H9 (cell line): ENCODE measurements around the gene ABHD5. TPM values are rescaled to one million over a fixed set of nuclear protein-coding genes. Genes with fewer than 3 reads are reported as not detected.
A peak's percentile ranks its signal among the peaks of the same experiment; 100 is the strongest.

Experiments used
- DNase-seq: peaks from one replicate; pipeline ENCODE4 v3.0.0-alpha.2; 2017
- H2AFZ ChIP-seq: one replicate; pipeline ENCODE4 v1.6.1; 2013; ENCODE audit warnings: mild to moderate bottlenecking, low read length, control low read depth, moderate library complexity
- H2AK5ac ChIP-seq: 2 replicates; pipeline ENCODE4 v1.6.1; 2013; ENCODE audit warnings: low read length, control low read depth, mixed read lengths; ENCODE audit not compliant: insufficient read length
- H2BK120ac ChIP-seq: one replicate; pipeline ENCODE4 v1.6.1; 2013; ENCODE audit warnings: low read depth, mild to moderate bottlenecking, low read length, control low read depth, inconsistent platforms; ENCODE audit not compliant: poor library complexity, severe bottlenecking
- H2BK12ac ChIP-seq: 2 replicates; pipeline ENCODE4 v1.6.1; 2013; ENCODE audit warnings: low read length, control low read depth, mixed read lengths, low read depth; ENCODE audit not compliant: insufficient read length
- H2BK15ac ChIP-seq: 2 replicates; pipeline ENCODE4 v1.6.1; 2013; ENCODE audit warnings: low read depth, low read length, control low read depth
- H2BK20ac ChIP-seq: one replicate; pipeline ENCODE4 v1.6.1; 2013; ENCODE audit warnings: low read depth, mild to moderate bottlenecking, low read length, control low read depth, inconsistent platforms; ENCODE audit not compliant: poor library complexity, severe bottlenecking
- H2BK5ac ChIP-seq: 2 replicates; pipeline ENCODE4 v1.6.1; 2013; ENCODE audit warnings: low read length, control low read depth, mixed read lengths; ENCODE audit not compliant: insufficient read length
- H3K14ac ChIP-seq: 2 replicates; pipeline ENCODE4 v1.6.1; 2013; ENCODE audit warnings: low read length, control low read depth; ENCODE audit not compliant: insufficient read depth
- H3K18ac ChIP-seq: 2 replicates; pipeline ENCODE4 v1.6.1; 2013; ENCODE audit warnings: low read depth, mild to moderate bottlenecking, mixed read lengths, low read length, control low read depth; ENCODE audit not compliant: insufficient read length
- H3K23ac ChIP-seq: 2 replicates; pipeline ENCODE4 v1.6.1; 2013; ENCODE audit warnings: low read length, control low read depth, mixed read lengths, low read depth; ENCODE audit not compliant: insufficient read length
- H3K23me2 ChIP-seq: 2 replicates; pipeline ENCODE4 v1.6.1; 2013; ENCODE audit warnings: low read depth, mild to moderate bottlenecking, mixed read lengths, low read length, control low read depth; ENCODE audit not compliant: insufficient read length, poor library complexity, severe bottlenecking
- H3K27ac ChIP-seq: 2 replicates; pipeline ENCODE4 v1.5.1; 2013; ENCODE audit warnings: low read length, control low read depth, mixed read lengths, low read depth; ENCODE audit not compliant: insufficient read length
- H3K27me3 ChIP-seq: 2 replicates; pipeline ENCODE4 v1.6.1; 2013; ENCODE audit warnings: low read length, control low read depth, inconsistent platforms; ENCODE audit not compliant: insufficient read depth
- H3K4ac ChIP-seq: 2 replicates; pipeline ENCODE4 v1.6.1; 2013; ENCODE audit warnings: low read depth, mild to moderate bottlenecking, control low read depth, inconsistent platforms, low read length, moderate library complexity
- H3K4me1 ChIP-seq: 2 replicates; pipeline ENCODE4 v1.6.1; 2013; ENCODE audit warnings: low read length, control low read depth, inconsistent platforms; ENCODE audit not compliant: insufficient read depth
- H3K4me2 ChIP-seq: 2 replicates; pipeline ENCODE4 v1.6.1; 2013; ENCODE audit warnings: low read length, control low read depth, mixed read lengths; ENCODE audit not compliant: insufficient read length, insufficient read depth
- H3K56ac ChIP-seq: 2 replicates; pipeline ENCODE4 v1.6.1; 2013; ENCODE audit warnings: low read depth, mild to moderate bottlenecking, mixed read lengths, low read length, control low read depth; ENCODE audit not compliant: insufficient read length
- H3K79me1 ChIP-seq: 2 replicates; pipeline ENCODE4 v1.6.1; 2013; ENCODE audit warnings: low read depth, mild to moderate bottlenecking, moderate library complexity, low read length, control low read depth, inconsistent platforms; ENCODE audit not compliant: insufficient read depth, poor library complexity, severe bottlenecking
- H3K79me2 ChIP-seq: 2 replicates; pipeline ENCODE4 v1.6.1; 2013; ENCODE audit warnings: low read length, control low read depth, inconsistent platforms; ENCODE audit not compliant: insufficient read depth
- H3K9ac ChIP-seq: 2 replicates; pipeline ENCODE4 v1.6.1; 2013; ENCODE audit warnings: low read length, control low read depth, mixed read lengths; ENCODE audit not compliant: insufficient read length; ENCODE audit errors: extremely low read depth
- H3K9me3 ChIP-seq: one replicate; pipeline ENCODE4 v1.6.1; 2013; ENCODE audit warnings: low read depth, low read length, inconsistent platforms; ENCODE audit not compliant: control insufficient read depth
- H3T11ph ChIP-seq: one replicate; pipeline ENCODE4 v1.6.1; 2013; ENCODE audit warnings: mild to moderate bottlenecking, low read length, control low read depth, inconsistent platforms
- H4K20me1 ChIP-seq: one replicate; pipeline ENCODE4 v1.6.1; 2013; ENCODE audit not compliant: control insufficient read depth, insufficient read length, insufficient read depth
- H4K5ac ChIP-seq: 2 replicates; pipeline ENCODE4 v1.6.1; 2013; ENCODE audit warnings: low read depth, mild to moderate bottlenecking, mixed read lengths, low read length, control low read depth; ENCODE audit not compliant: insufficient read length
- H4K8ac ChIP-seq: replicated peaks from 2 replicates; pipeline ENCODE4 v1.6.1; 2013; ENCODE audit warnings: low read length, control low read depth, mixed read lengths, low read depth; ENCODE audit not compliant: insufficient read length
- H4K91ac ChIP-seq: 2 replicates; pipeline ENCODE4 v1.6.1; 2013; ENCODE audit warnings: low read depth, mild to moderate bottlenecking, moderate library complexity, mixed read lengths, low read length, control low read depth; ENCODE audit not compliant: insufficient read length
- H3K27ac Mint-ChIP-seq, 3 experiments: 2 replicates in 2 of 3; 3 replicates in 1 of 3; pipeline ENCODE4 v1.8.0; 2020 to 2021; ENCODE audit warnings: mixed read lengths in 3 of 3, mild to moderate bottlenecking in 1 of 3, moderate library complexity in 1 of 3
- H3K27me3 Mint-ChIP-seq: 2 replicates; pipeline ENCODE4 v1.8.0; 2021; ENCODE audit warnings: low read depth, mild to moderate bottlenecking, moderate library complexity, mixed read lengths
- H3K36me3 Mint-ChIP-seq, 3 experiments: 2 replicates in 2 of 3; 3 replicates in 1 of 3; pipeline ENCODE4 v1.8.0; 2020 to 2021; ENCODE audit warnings: low read depth in 3 of 3, mixed read lengths in 3 of 3; ENCODE audit not compliant: insufficient read depth in 1 of 3
- H3K4me1 Mint-ChIP-seq, 2 experiments: 2 replicates each; pipeline ENCODE4 v1.8.0; 2020; ENCODE audit warnings: mixed read lengths in 2 of 2
- H3K4me3 Mint-ChIP-seq, 2 experiments: 2 replicates in 1 of 2; 3 replicates in 1 of 2; pipeline ENCODE4 v1.8.0; 2020 to 2021; ENCODE audit warnings: mild to moderate bottlenecking in 2 of 2, mixed read lengths in 2 of 2, moderate library complexity in 1 of 2
- H3K9me3 Mint-ChIP-seq, 2 experiments: 2 replicates in 1 of 2; 3 replicates in 1 of 2; pipeline ENCODE4 v1.8.0; 2020; ENCODE audit warnings: mild to moderate bottlenecking in 2 of 2, mixed read lengths in 2 of 2, moderate library complexity in 1 of 2
- WGBS: extraction: QIAGEN DNeasy Blood & Tissue Kit; methylation state at CpG from one replicate; pipeline ENCODE4 v1.1.7; 2013; ENCODE audit warnings: missing lambda C conversion rate, low lambda C conversion rate, mixed read lengths; ENCODE audit not compliant: insufficient read length; ENCODE audit errors: extremely low coverage; 5-methylcytosine and 5-hydroxymethylcytosine counted together
- total RNA-seq: library from RNA; stranded (reverse); gene quantifications from 2 replicates; pipeline ENCODE4 v1.2.1, GENCODE V29; 2021
- TF ChIP-seq, protein P1 (sequence below): fragments of 200-600 bp; sonication (generic); conservative IDR thresholded peaks from 3 replicates; pipeline ENCODE4 v1.8.0; 2021; ENCODE audit warnings: antibody characterized with exemption, mild to moderate bottlenecking

The ABHD5 gene
- total RNA-seq, 1 experiment from 2014 or later = 13.1 TPM

- no peaks in the 10 kb centered on the region for H3K79me2 ChIP-seq
- no peak overlapping the region for H3K27ac ChIP-seq
- H2BK15ac ChIP-seq = no peak overlapping the region
- H3K18ac ChIP-seq = no peak overlapping the region
- H3K23ac ChIP-seq = no peak overlapping the region
- peaks cover 0 to 4% (median 2%) of the 10 kb centered on the region in 3 experiments; a peak in 1 of 7 replicates for H3K36me3 Mint-ChIP-seq
- DNase-seq = no peak
- H3K56ac ChIP-seq = no peak overlapping the region
- no peak overlapping the region for H3K4me2 ChIP-seq
- H3K14ac ChIP-seq = no peak overlapping the region
- H3K4me1 Mint-ChIP-seq = peaks cover 60% of the 10 kb centered on the region in 2 experiments
- no peak overlapping the region for H3K9ac ChIP-seq
- H4K20me1 ChIP-seq = no peaks in the 10 kb centered on the region
- H4K8ac ChIP-seq = no peak overlapping the region
- no peak overlapping the region for H2AFZ ChIP-seq
- H3K9me3 ChIP-seq = no peaks in the 10 kb centered on the region
- no peaks in the 10 kb centered on the region for H3K9me3 Mint-ChIP-seq
- no peak overlapping the region for H2BK5ac ChIP-seq
- no peak overlapping the region for H3K4me3 Mint-ChIP-seq
- no peaks in the 10 kb centered on the region for H3K27me3 ChIP-seq
- no peak overlapping the region for H3K4ac ChIP-seq
- H2BK12ac ChIP-seq = no peak overlapping the region
- H3K79me1 ChIP-seq = no peaks in the 10 kb centered on the region
- H3K27ac Mint-ChIP-seq = 0 out of 7 replicates have a peak overlapping the region, but pooled peaks of 1 of the 3 experiments have one; percentile 19
- H4K5ac ChIP-seq = no peak overlapping the region
- TF ChIP-seq, protein P1, sequence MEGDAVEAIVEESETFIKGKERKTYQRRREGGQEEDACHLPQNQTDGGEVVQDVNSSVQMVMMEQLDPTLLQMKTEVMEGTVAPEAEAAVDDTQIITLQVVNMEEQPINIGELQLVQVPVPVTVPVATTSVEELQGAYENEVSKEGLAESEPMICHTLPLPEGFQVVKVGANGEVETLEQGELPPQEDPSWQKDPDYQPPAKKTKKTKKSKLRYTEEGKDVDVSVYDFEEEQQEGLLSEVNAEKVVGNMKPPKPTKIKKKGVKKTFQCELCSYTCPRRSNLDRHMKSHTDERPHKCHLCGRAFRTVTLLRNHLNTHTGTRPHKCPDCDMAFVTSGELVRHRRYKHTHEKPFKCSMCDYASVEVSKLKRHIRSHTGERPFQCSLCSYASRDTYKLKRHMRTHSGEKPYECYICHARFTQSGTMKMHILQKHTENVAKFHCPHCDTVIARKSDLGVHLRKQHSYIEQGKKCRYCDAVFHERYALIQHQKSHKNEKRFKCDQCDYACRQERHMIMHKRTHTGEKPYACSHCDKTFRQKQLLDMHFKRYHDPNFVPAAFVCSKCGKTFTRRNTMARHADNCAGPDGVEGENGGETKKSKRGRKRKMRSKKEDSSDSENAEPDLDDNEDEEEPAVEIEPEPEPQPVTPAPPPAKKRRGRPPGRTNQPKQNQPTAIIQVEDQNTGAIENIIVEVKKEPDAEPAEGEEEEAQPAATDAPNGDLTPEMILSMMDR = no peak
- no peak overlapping the region for H2BK20ac ChIP-seq
- H3T11ph ChIP-seq = no peak overlapping the region
- no peaks in the 10 kb centered on the region for H3K27me3 Mint-ChIP-seq
- H3K23me2 ChIP-seq = no peaks in the 10 kb centered on the region
- WGBS = no CpG with 5 or more reads among the region's 1 CpG
- no peak overlapping the region for H4K91ac ChIP-seq
- peaks cover 10% of the 10 kb centered on the region; the same call in 1 of the 2 replicates for H3K4me1 ChIP-seq
- H2AK5ac ChIP-seq = no peak overlapping the region
- H2BK120ac ChIP-seq = no peak overlapping the region
Measured at GRCh38 chr3:43696881-43697280, 6.1 kb downstream of the ABHD5 start.
